ENCODE measurements around the gene UBE2C.
A peak's percentile ranks its signal among the peaks of the same experiment; 100 is the strongest.
"Not testable (repeated sequence)": the region's sequence is repeated elsewhere in the genome, so short reads cannot be mapped to it uniquely, and the experiment has no call there.

UBE2C gene

DNA sequence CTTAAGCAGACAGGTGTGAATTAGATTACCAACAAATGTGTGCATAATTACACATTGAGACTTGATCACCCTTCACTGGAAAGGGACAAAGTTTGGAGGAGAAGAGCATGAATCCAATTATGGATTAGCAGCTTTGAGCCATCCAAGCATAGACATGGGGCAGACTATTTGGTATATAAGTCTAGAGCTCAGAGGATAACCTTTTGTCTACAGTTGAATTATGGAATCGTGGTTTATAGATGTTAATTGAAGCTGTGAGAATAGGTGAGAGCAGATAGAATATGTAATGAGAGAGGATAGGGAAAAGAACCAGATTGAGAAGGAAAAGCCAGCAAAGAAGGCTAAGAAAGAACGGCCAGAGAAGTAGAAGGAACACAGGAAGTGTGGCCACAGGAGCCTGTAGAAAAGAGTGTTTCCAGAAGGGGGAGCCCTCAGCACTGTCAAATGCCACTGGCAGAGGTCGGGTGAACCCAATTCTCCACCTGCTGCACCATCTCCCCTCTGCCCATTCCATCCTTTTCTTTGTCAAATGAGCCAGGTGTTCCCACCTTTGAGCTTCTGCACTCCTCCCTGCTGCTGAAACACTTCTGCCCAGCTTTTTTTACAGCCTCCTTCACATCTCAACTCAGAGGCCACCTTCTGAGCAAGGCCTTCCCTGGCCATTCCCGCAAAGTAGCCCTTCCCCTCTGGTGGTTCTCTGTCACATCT is 13.4 kb upstream of the UBE2C start:
- DNase-seq: no peak

- no peak for DNase-seq
Measured at GRCh38 chr20:45801851-45802250, 10.6 kb upstream of the UBE2C start.

DNA sequence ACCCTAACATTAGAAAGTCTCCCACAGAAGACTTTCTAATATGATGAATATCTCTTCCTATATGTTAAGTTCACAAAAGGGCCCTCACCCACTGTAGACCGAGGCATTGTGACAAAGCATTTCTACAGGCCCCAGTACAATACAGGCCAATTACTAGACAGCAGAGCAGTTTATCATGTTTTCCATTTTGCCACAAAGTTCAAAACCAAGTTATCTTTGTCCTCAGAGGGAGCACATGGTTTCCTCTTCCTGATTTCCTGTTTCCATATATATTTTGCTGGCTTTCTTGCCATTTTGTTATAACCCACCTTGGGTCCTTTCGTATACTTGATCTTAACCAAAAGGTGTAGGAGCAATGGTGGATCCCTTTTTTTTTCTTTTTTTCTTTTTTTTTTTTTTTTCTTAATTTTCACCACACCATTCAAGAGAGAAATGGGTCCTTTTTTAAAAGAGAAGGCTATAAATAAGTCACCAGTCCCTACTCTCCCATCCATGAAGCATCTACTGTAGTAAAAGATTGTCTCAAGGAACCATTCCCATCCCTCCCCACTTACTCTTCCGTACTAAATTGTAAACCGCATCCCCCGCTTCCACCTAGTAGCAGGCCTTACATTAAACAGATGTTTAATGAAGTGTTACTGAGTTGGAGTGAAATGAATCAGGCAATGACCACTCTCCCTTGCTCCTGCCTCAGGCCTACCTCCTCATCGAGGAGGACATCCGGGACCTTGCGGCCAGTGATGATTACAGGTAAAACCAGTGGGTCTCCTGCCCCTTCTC is 2.1 kb upstream of the UBE2C start:
- no peak for DNase-seq

- no peak for DNase-seq
Measured at GRCh38 chr20:45813006-45813340, 529 bp downstream of the UBE2C start.

DNA sequence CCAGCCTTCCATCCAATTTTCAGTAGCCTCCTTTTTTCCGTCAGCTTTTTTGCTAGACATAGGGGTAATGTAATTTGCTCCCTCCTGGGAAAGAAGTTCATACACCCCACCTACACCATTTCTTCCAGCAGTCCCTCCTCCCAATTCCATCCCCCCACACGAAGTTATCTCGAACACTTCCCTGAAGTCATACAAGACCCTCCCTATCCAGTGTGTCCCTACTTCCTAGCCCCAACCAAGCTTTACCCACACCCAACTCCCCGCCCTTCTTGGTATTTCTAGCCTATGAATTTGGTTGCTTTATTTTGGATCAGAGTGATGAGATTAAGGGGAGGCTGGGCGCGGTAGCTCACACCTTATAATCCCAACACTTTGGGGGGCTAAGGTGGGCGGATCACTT is 1.0 kb downstream of the UBE2C start:
- no peak for DNase-seq

DNA sequence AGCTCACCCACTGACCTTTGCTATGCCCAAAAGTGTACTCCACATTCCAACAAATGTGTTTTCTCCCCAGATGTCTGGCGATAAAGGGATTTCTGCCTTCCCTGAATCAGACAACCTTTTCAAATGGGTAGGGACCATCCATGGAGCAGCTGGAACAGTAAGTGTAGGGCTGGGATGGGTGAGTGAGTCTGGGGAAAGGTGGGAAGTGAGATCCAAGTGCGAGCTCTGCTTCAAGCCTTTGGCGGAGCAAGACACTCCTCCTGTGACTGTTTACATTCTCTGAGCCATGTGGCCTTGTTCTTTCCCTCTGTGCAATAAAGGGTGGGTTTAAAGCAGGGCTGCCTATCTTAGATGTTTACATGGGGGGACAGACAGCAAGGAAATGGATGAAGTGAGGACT is 1.9 kb downstream of the UBE2C start:
- DNase-seq: no peak

DNA sequence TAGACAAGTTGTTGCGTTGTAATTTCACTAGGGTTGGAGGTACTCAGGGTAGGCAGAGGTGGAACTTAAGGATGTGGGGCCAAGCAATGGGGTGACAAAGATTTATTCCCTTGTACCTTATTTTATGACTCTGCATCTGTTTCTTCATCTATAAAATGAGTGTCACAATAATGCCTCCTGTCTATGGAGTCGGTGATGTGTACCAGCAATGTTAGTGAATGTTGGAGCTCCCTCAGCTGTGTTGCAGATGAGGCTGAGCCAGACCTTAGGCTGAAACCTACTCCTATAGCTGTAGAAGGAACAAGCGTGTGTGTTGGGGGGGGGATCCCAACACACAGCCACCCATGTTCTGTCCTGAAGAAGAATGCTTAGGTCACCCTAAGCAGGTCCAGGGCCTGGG is 4.5 kb downstream of the UBE2C start:
- no peak for DNase-seq

GRCh38 chr20:45817376-45818194 is 5.1 kb downstream of the UBE2C start:
- no peak for DNase-seq

GRCh38 chr20:45818239-45818638 is 5.8 kb downstream of the UBE2C start:
- no peak for DNase-seq

- no peak for DNase-seq
Measured at GRCh38 chr20:45819466-45819865, 7.0 kb downstream of the UBE2C start.

DNA sequence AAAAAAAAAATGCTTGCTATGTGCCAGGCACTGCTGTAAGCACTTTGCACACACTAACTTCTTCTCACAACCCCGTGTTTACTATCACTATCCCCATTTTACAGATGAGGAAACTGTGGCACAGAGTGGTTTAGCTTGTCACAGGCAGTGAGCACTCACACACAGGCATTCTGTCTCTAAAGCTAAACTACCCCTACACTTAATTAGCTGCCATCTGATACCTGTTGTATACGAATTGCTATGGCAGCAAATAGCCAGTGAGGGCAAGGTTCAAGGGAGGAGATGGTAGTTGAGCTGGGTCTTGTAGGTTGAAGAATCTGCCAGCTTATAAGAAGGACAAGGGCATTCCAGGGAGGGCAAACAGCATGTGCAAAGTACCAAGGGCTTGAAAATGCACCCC is 9.5 kb downstream of the UBE2C start:
- no peak for DNase-seq

GRCh38 chr20:45822857-45823256 is 10.4 kb downstream of the UBE2C start:
- no peak for DNase-seq

DNA sequence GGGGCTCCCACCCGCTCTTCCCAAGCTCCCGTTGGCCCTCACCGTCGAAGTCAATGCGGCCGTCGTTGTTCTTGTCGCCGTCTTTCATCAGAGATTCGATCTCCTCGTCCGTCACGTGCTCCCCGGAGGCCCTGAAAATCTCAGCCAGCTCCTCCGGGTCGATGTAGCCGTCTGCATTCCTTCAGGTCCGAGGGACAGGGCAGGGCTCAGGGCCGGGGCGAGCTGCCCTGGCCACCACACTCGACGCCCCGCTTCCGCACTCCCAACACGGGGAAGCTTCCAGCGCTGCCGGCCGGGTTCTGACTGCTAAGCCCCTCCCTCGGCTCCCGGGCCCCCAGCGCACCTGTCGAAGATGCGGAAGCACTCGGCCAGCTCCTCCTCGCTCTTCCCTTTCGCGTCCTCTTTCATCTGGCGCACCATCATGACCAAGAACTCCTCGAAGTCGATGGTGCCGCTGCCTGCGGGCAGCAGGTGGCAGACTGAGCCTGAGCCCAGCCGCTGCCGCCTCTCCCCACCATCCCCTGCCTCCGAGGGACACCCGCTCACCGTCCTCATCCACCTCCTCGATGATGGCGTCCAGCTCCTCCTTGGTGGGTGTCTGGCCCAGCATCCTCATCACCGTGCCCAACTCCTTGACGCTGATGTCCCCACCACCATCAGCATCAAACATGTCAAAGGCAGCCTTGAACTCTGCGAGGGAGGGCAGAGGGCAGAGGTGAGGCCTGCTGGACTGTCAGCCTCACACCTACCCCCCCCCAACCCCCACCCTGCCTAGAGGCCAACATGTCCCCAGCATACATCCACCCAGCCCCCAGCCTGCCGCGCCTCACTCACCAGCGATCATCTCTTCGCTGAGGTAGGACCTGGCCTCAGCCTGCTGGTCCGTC is 11.7 kb downstream of the UBE2C start:
- no peak for DNase-seq

GRCh38 chr20:45826381-45827019 is 14.1 kb downstream of the UBE2C start:
- no peak for DNase-seq

DNA sequence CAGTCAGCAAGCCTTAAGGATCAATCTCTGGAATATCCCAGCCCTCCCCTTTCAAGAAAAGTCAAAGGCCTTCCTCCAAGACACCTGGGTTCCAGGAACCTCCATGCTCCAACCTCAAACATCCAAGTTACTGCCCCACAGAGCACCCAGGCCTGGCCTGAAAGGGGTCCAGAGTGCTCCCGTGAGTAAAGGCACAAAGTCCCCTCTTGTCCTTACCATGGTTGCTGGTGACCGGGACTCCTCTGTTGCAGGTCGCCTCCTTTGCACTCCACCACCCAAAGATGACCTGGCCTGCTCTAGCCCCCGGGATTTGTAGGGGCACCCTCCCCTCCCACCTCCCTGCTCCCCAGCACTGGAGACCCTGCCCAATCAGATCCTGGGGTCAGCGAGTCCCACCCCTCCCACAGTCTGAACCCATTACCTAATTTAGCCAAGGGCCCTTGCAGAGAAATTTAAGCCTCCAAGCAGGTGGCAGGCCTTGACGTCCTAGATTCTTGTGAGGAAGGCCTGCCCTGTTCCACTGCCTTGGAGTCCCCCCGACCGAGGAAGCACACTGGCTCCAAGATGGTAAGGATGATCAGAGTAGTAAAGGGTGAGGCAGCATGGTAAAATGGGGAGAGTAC is 14.7 kb downstream of the UBE2C start, which contains the start of gene TNNC2:
Gene TNNC2, minus strand, starts transcription at position 283 of the 623 bp plus-strand sequence. Its CDS starts 64 bp downstream, at position 219.
- no peak for DNase-seq

DNA sequence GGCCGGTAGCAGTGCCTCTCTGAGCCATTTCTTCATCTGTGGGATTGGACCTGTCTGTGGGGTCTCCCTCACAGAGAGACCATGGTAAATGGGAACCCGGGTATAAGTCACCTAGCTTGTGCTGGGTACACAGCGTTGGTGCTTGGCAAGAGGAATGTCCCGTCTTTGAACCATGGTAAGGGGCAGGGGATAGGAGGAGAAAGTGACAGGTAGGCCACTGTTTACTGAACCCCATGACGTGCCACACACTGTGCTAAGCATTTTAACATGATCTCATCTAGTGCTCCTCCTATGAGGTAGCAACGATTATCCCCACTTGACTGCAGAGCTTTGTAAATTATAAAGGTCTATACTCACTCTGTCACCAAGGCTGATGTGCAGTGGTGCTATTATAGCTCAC is 15.3 kb downstream of the UBE2C start:
- no peak for DNase-seq

GRCh38 chr20:45828589-45828988 is 16.1 kb downstream of the UBE2C start:
- no peak for DNase-seq

DNA sequence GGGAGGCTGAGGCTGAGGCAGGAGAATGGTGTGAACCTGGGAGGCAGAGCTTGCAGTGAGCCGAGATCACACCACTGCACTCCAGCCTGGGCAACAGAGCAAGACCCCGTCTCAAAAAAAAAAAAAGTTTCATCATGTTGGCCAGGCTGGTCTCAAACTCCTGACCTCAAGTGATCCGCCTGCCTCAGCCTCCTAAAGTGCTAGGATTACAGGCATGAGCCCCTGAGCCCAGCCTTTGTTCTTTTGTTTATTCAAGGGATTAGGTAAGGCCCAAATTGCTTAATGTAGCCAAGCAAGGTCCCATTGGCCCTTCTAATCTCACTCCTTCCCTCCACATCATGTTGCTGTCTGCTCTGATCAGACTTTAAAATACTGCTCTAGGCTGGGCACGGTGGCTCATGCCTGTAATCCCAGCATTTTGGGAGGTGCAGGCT is 17.2 kb downstream of the UBE2C start:
- not testable (repeated sequence) for DNase-seq

- DNase-seq: no peak
Measured at GRCh38 chr20:45832619-45833018, 20.2 kb downstream of the UBE2C start.

GRCh38 chr20:45833030-45833882 is 20.8 kb downstream of the UBE2C start, which contains the start of gene SNX21:
TSS of gene SNX21 (plus strand) at chr20:45833799. CDS start at chr20:45833920, 121 bp downstream.
- DNase-seq: peak; percentile 60

Measured in amniotic stem cell (primary cell).